Measurements from ENCODE around the gene KREMEN2. TPM values are rescaled to one million over a fixed set of nuclear protein-coding genes. Genes with fewer than 3 reads are reported as not detected.
A peak's percentile ranks its signal among the peaks of the same experiment; 100 is the strongest.

The KREMEN2 gene
- total and polyA plus RNA-seq, 9 of the 15 experiments (the other 6 are each of a cell fraction or from before 2014, with no cell fraction given) = 0.04 to 7.7 (median 1.5) TPM; not detected in 1

GRCh38 chr16:2969545-2970521, 5.8 kb downstream of the KREMEN2 start (continued):
- peak in 1 of 2 experiments; percentile 64; a peak in 1 of 4 replicates for TF ChIP-seq MNT (conservative IDR thresholded peaks at IDR 0.05)
- TF ChIP-seq CEBPZ (IDR thresholded peaks at IDR 0.05; ENCODE audit: borderline replicate concordance, low read depth, low read length) = no peak
- TF ChIP-seq SP2 (IDR thresholded peaks at IDR 0.05; ENCODE audit: extremely low read depth, low read depth, low read length, poor library complexity, severe bottlenecking) = no peak
- no peak for TF ChIP-seq ZNF318 (IDR thresholded peaks at IDR 0.05; ENCODE audit: borderline replicate concordance in 1 of 2, low read depth in 1 of 2)
- 0 out of 2 replicates have a peak, but pooled peaks have one; percentile 33 for TF ChIP-seq PHF21A (IDR thresholded peaks at IDR 0.05; ENCODE audit: borderline replicate concordance, low read depth)
- peak; percentile 67 for TF ChIP-seq SNRNP70 (optimal IDR thresholded peaks at IDR 0.05; ENCODE audit: low read depth, low read length)
- 0 out of 2 replicates have a peak, but pooled peaks have one; percentile 75 for TF ChIP-seq THAP7 (CRISPR knock-in tag; IDR thresholded peaks at IDR 0.05)
- no peak for TF ChIP-seq BCOR (IDR thresholded peaks at IDR 0.05)
- peak; percentile 9 for TF ChIP-seq HNRNPLL (IDR thresholded peaks at IDR 0.05; ENCODE audit: low read depth, low read length, poor library complexity, severe bottlenecking)

All from K562 (cell line).